Vagina (tissue), 2 donors: Measurements from ENCODE around the gene PTPN6.

Source experiments
- CTCF ChIP-seq, 3 experiments: fragments of 450-650 bp in 2 of 3; fragments of 200-600 bp in 1 of 3; sonication (generic) in 1 of 3; IDR thresholded peaks; one replicate each; pipeline ENCODE4 v1.5.1; 2017 to 2019; ENCODE audit warnings: antibody characterized with exemption in 3 of 3, mild to moderate bottlenecking in 2 of 3, moderate library complexity in 2 of 3
- POLR2A ChIP-seq, 2 donors: fragments of 450-650 bp; IDR thresholded peaks; one replicate each; pipeline ENCODE4 v1.6.1; 2017; ENCODE audit warnings: antibody characterized with exemption in 2 of 2, mild to moderate bottlenecking in 2 of 2, moderate library complexity in 2 of 2

GRCh38 chr12:6941267-6941666, 9.9 kb upstream of the PTPN6 start:
- TF ChIP-seq CTCF (IDR thresholded peaks at IDR 0.05) (no peak), POLR2A (IDR thresholded peaks at IDR 0.05) (no peak)
